SK-N-MC (cell line): ENCODE data around the gene SYT2.

Experiments used
- EZH2 ChIP-seq: fragments of 200-600 bp; sonication (generic); IDR thresholded peaks from one replicate; pipeline ENCODE4 v1.6.1; 2017; ENCODE audit warnings: antibody characterized with exemption
- POLR2AphosphoS5 ChIP-seq: IDR thresholded peaks from 2 replicates; pipeline ENCODE4 v1.6.1; 2012; ENCODE audit warnings: mild to moderate bottlenecking, low read depth, low read length, borderline replicate concordance

GRCh38 chr1:202561240-202561639 lies 149.0 kb downstream of the SYT2 start:
- TF ChIP-seq EZH2 (no peak), POLR2AphosphoS5 (no peak)
